GM23338 (cell line): ENCODE measurements around the gene CAPZB. TPM values are rescaled to one million over a fixed set of nuclear protein-coding genes. Genes with fewer than 3 reads are reported as not detected.

Experiments
- ATAC-seq: fragments of 200-7000 bp; cut with Tn5 transposase; 3 replicates; pipeline ENCODE4 v1.9.1; 2020
- DNase-seq: peaks from one replicate; pipeline ENCODE4 v3.0.0-alpha.2; 2015; ENCODE audit warnings: low spot score
- H2AFZ ChIP-seq: fragments of 200-600 bp; sonication (generic); 2 replicates; pipeline ENCODE4 v1.8.0; 2016; ENCODE audit warnings: antibody characterized with exemption, mild to moderate bottlenecking, moderate library complexity
- H3F3A ChIP-seq: fragments of 200-600 bp; sonication (generic); replicated peaks from 2 replicates; pipeline ENCODE4 v1.8.0; 2017; ENCODE audit warnings: antibody characterized with exemption, mixed run types, low read depth
- H3K27ac ChIP-seq: fragments of 200-600 bp; sonication (generic); 2 replicates; pipeline ENCODE4 v1.6.1; 2016; ENCODE audit warnings: low read depth
- H3K27me3 ChIP-seq: fragments of 200-600 bp; sonication (generic); 2 replicates; pipeline ENCODE4 v1.8.0; 2016; ENCODE audit warnings: mild to moderate bottlenecking, mixed run types, moderate library complexity; ENCODE audit not compliant: insufficient read depth
- H3K36me3 ChIP-seq: fragments of 200-600 bp; sonication (generic); 2 replicates; pipeline ENCODE4 v1.8.0; 2016; ENCODE audit warnings: mild to moderate bottlenecking; ENCODE audit not compliant: insufficient read depth
- H3K4me1 ChIP-seq: fragments of 200-600 bp; sonication (generic); 2 replicates; pipeline ENCODE4 v1.8.0; 2016; ENCODE audit warnings: mild to moderate bottlenecking, moderate library complexity; ENCODE audit not compliant: insufficient read depth
- H3K4me2 ChIP-seq: fragments of 200-600 bp; sonication (generic); 2 replicates; pipeline ENCODE4 v1.7.1; 2017; ENCODE audit warnings: mixed run types
- H3K4me3 ChIP-seq: fragments of 200-600 bp; sonication (generic); 2 replicates; pipeline ENCODE4 v1.6.1; 2016; ENCODE audit warnings: mixed run types
- H3K79me2 ChIP-seq: fragments of 200-600 bp; sonication (generic); replicated peaks from 2 replicates; pipeline ENCODE4 v1.8.0; 2017; ENCODE audit warnings: mild to moderate bottlenecking; ENCODE audit not compliant: insufficient read depth
- H3K9me2 ChIP-seq: fragments of 200-600 bp; sonication (generic); 2 replicates; pipeline ENCODE4 v1.8.0; 2017; ENCODE audit not compliant: insufficient read depth
- H4K20me1 ChIP-seq: fragments of 200-600 bp; sonication (generic); replicated peaks from 2 replicates; pipeline ENCODE4 v1.8.0; 2017; ENCODE audit warnings: mild to moderate bottlenecking; ENCODE audit not compliant: insufficient read depth
- H3K27ac Mint-ChIP-seq: 2 replicates; pipeline ENCODE4 v1.8.0; 2020; ENCODE audit warnings: inconsistent platforms, mild to moderate bottlenecking, moderate library complexity, mixed read lengths
- H3K27me3 Mint-ChIP-seq: 3 replicates; pipeline ENCODE4 v1.8.0; 2022; ENCODE audit warnings: low read depth, mild to moderate bottlenecking, moderate library complexity, mixed read lengths, inconsistent platforms; ENCODE audit not compliant: insufficient read depth, poor library complexity
- H3K36me3 Mint-ChIP-seq: 3 replicates; pipeline ENCODE4 v1.8.0; 2021; ENCODE audit warnings: low read depth, mild to moderate bottlenecking, inconsistent platforms, moderate library complexity, mixed read lengths
- H3K4me1 Mint-ChIP-seq: 3 replicates; pipeline ENCODE4 v1.8.0; 2020; ENCODE audit warnings: mild to moderate bottlenecking, inconsistent platforms, mixed read lengths
- H3K4me3 Mint-ChIP-seq: 3 replicates; pipeline ENCODE4 v1.8.0; 2021; ENCODE audit warnings: moderate library complexity, mild to moderate bottlenecking, inconsistent platforms, mixed read lengths
- H3K9me3 Mint-ChIP-seq: 3 replicates; pipeline ENCODE4 v1.8.0; 2020; ENCODE audit warnings: moderate library complexity, mild to moderate bottlenecking, inconsistent platforms, mixed read lengths
- ETS1 ChIP-seq: IDR thresholded peaks from 2 replicates; pipeline ENCODE4 v1.6.1; 2016; ENCODE audit warnings: antibody characterized with exemption
- EZH2 ChIP-seq: fragments of 200-600 bp; sonication (generic); IDR thresholded peaks from one replicate; pipeline ENCODE4 v1.8.0; 2017; ENCODE audit warnings: antibody characterized with exemption, mild to moderate bottlenecking, low read depth; ENCODE audit not compliant: unreplicated experiment
- NANOG ChIP-seq: IDR thresholded peaks from 2 replicates; pipeline ENCODE4 v1.6.1; 2016; ENCODE audit warnings: antibody characterized with exemption, borderline replicate concordance
- STAT1 ChIP-seq: IDR thresholded peaks from one replicate; pipeline ENCODE4 v1.6.1; 2016; ENCODE audit warnings: antibody characterized with exemption; ENCODE audit not compliant: unreplicated experiment
- ZNF331 ChIP-seq: fragments of 250-450 bp; sonication (Bioruptor Pico); IDR thresholded peaks from 2 replicates; pipeline ENCODE4 v1.5.0; 2020; ENCODE audit warnings: low read depth, mild to moderate bottlenecking, moderate library complexity
- ZNF462 ChIP-seq: fragments of 250-450 bp; sonication (Bioruptor Pico); IDR thresholded peaks from 2 replicates; pipeline ENCODE4 v1.5.0; 2020; ENCODE audit warnings: mild to moderate bottlenecking, moderate library complexity
- polyA plus RNA-seq: library from polyadenylated mRNA; unstranded; fragments of >200 nt; fragmentation: Nextera tagmentation; extraction: Ambion mirVana; gene quantifications from 2 replicates; pipeline ENCODE4 v1.2.1, GENCODE V29; 2016
- total RNA-seq: library from RNA; depleted of rRNA; stranded (reverse); fragments of >200 nt; shearing (Covaris generic); gene quantifications from 2 replicates; pipeline ENCODE4 v1.2.3, GENCODE V29; 2014

CAPZB gene
- total and polyA plus RNA-seq, 2 experiments from 2014 or later: 195 to 348 TPM

GRCh38 chr1:19306941-19307340 lies 178.4 kb downstream of the CAPZB start:
- no peak overlapping the region for H3K4me2 ChIP-seq
- H3K27me3 ChIP-seq: peaks cover 10% of the 10 kb centered on the region
- Mint-ChIP-seq H3K4me3 (no peak overlapping the region), H3K4me1 (peaks cover 6% of the 10 kb centered on the region; the same call in 2 of the 3 replicates), H3K36me3 (peaks cover 52% of the 10 kb centered on the region), H3K27me3 (peaks cover 7% of the 10 kb centered on the region), H3K9me3 (no peaks in the 10 kb centered on the region), H3K27ac (no peak overlapping the region)
- H3K9me2 ChIP-seq: no peaks in the 10 kb centered on the region
- no peaks in the 10 kb centered on the region; the same call in 1 of the 2 replicates for H3K79me2 ChIP-seq
- H2AFZ ChIP-seq: no peak overlapping the region
- H3K36me3 ChIP-seq: no peaks in the 10 kb centered on the region
- ATAC-seq (no peak), DNase-seq (no peak)
- TF ChIP-seq NANOG (no peak), EZH2 (no peak), ZNF462 (CRISPR knock-in tag) (no peak), STAT1 (no peak), ETS1 (no peak), ZNF331 (no peak)
- no peak overlapping the region for H3K4me3 ChIP-seq
- H3F3A ChIP-seq: no peaks in the 10 kb centered on the region
- 0 out of 2 replicates have a peak, but pooled peaks cover 8% of the 10 kb centered on the region for H3K4me1 ChIP-seq
- H3K27ac ChIP-seq: no peak overlapping the region
- peaks cover 3% of the 10 kb centered on the region; the same call in 1 of the 2 replicates for H4K20me1 ChIP-seq
